Measurements from ENCODE around the gene AKIRIN2. TPM values are rescaled to one million over a fixed set of nuclear protein-coding genes. Genes with fewer than 3 reads are reported as not detected.

The AKIRIN2 gene
- total RNA-seq, 2 experiments from 2014 or later = 91.0 to 92.5 TPM

- CTCF ChIA-PET = interaction anchor here (1.0 to 1.5 kb wide), 2 partner anchors 22 to 36 kb away, joined by 3 to 4 read pairs; no protein-coding TSS in a partner anchor
- ATAC-seq (ENCODE audit: poor library complexity) (no peak), DNase-seq (no peak)
- POLR2A ChIA-PET = interaction anchor here (0.7 to 1.5 kb wide), 2 partner anchors 12 to 16 kb away, joined by 3 to 4 read pairs; no protein-coding TSS in a partner anchor
- Mint-ChIP-seq H3K4me1 (ENCODE audit: low read depth) (peaks cover 12% of the 10 kb centered on the region), H3K27ac (no peak overlapping the region), H3K9me3 (no peaks in the 10 kb centered on the region), H3K4me3 (no peak overlapping the region), H3K36me3 (ENCODE audit: low read depth) (peaks cover 43% of the 10 kb centered on the region), H3K27me3 (no peaks in the 10 kb centered on the region)
- H3K27me3 ChIP-seq (ENCODE audit: control insufficient read depth in 1 of 2, insufficient read depth in 2 of 2, low read length in 2 of 2) = no peaks in the 10 kb centered on the region
- H3K4me3 ChIP-seq (ENCODE audit: low read length) = no peak overlapping the region
- H3K36me3 ChIP-seq (ENCODE audit: insufficient read depth, low read length) = peaks cover 12% of the 10 kb centered on the region
- intact Hi-C loops (cut with DNase I, micrococcal nuclease) = no loop called here
- H3K27ac ChIP-seq (ENCODE audit: low read depth in 1 of 2, low read length in 2 of 2) = no peak overlapping the region
- peaks cover 4% of the 10 kb centered on the region for H3K4me1 ChIP-seq (ENCODE audit: insufficient read depth, low read length)
- TF ChIP-seq CTCF (IDR thresholded peaks at IDR 0.05) = no peak
- no peaks in the 10 kb centered on the region for H3K9me3 ChIP-seq (ENCODE audit: control insufficient read depth in 1 of 2, insufficient read depth in 1 of 2, low read length in 2 of 2)
Measured at GRCh38 chr6:87641065-87641692, 60.9 kb downstream of the AKIRIN2 start.

GRCh38 chr6:87639373-87639772 is 62.7 kb downstream of the AKIRIN2 start:
- H3K27ac Mint-ChIP-seq = no peak overlapping the region
- no peaks in the 10 kb centered on the region for H3K4me1 ChIP-seq (ENCODE audit: insufficient read depth, low read length)
- H3K27me3 ChIP-seq (ENCODE audit: control insufficient read depth in 1 of 2, insufficient read depth in 2 of 2, low read length in 2 of 2) = no peaks in the 10 kb centered on the region
- no peak overlapping the region for H3K4me3 ChIP-seq (ENCODE audit: low read length)
- intact Hi-C loops (cut with DNase I, micrococcal nuclease) = no loop called here
- peaks cover 57% of the 10 kb centered on the region for H3K36me3 Mint-ChIP-seq (ENCODE audit: low read depth)
- no peaks in the 10 kb centered on the region for H3K27me3 Mint-ChIP-seq
- ChIA-PET CTCF (no interaction called here), POLR2A (interaction anchor here (0.7 kb wide), 1 partner anchor 24 kb away, joined by 4 read pairs; no protein-coding TSS in a partner anchor)
- H3K9me3 Mint-ChIP-seq = no peaks in the 10 kb centered on the region
- peaks cover 12% of the 10 kb centered on the region for H3K36me3 ChIP-seq (ENCODE audit: insufficient read depth, low read length)
- no peaks in the 10 kb centered on the region for H3K4me1 Mint-ChIP-seq (ENCODE audit: low read depth)
- no peak for ATAC-seq (ENCODE audit: poor library complexity)
- no peak for TF ChIP-seq CTCF (IDR thresholded peaks at IDR 0.05)
- no peak overlapping the region for H3K27ac ChIP-seq (ENCODE audit: low read depth in 1 of 2, low read length in 2 of 2)
- DNase-seq = no peak
- no peak overlapping the region for H3K4me3 Mint-ChIP-seq
- H3K9me3 ChIP-seq (ENCODE audit: control insufficient read depth in 1 of 2, insufficient read depth in 1 of 2, low read length in 2 of 2) = no peaks in the 10 kb centered on the region

GRCh38 chr6:87637106-87637505 is 64.9 kb downstream of the AKIRIN2 start:
- peaks cover 69% of the 10 kb centered on the region for H3K36me3 Mint-ChIP-seq (ENCODE audit: low read depth)
- no peak overlapping the region for H3K27ac Mint-ChIP-seq
- ChIA-PET POLR2A (no interaction called here), CTCF (no interaction called here)
- TF ChIP-seq CTCF (IDR thresholded peaks at IDR 0.05) = no peak
- Histone ChIP-seq H3K9me3 (ENCODE audit: control insufficient read depth in 1 of 2, insufficient read depth in 1 of 2, low read length in 2 of 2) (no peaks in the 10 kb centered on the region), H3K4me1 (ENCODE audit: insufficient read depth, low read length) (no peaks in the 10 kb centered on the region), H3K27me3 (ENCODE audit: control insufficient read depth in 1 of 2, insufficient read depth in 2 of 2, low read length in 2 of 2) (no peaks in the 10 kb centered on the region), H3K36me3 (ENCODE audit: insufficient read depth, low read length) (peaks cover 12% of the 10 kb centered on the region), H3K27ac (ENCODE audit: low read depth in 1 of 2, low read length in 2 of 2) (no peak overlapping the region), H3K4me3 (ENCODE audit: low read length) (no peak overlapping the region)
- H3K9me3 Mint-ChIP-seq = no peaks in the 10 kb centered on the region
- intact Hi-C loops (cut with DNase I, micrococcal nuclease) = no loop called here
- DNase-seq = no peak
- H3K4me1 Mint-ChIP-seq (ENCODE audit: low read depth) = no peaks in the 10 kb centered on the region
- ATAC-seq (ENCODE audit: poor library complexity) = no peak
- no peaks in the 10 kb centered on the region for H3K27me3 Mint-ChIP-seq
- H3K4me3 Mint-ChIP-seq = no peak overlapping the region
